Endothelial cell of umbilical vein (primary cell): ENCODE measurements around the gene CALCA. TPM values are rescaled to one million over a fixed set of nuclear protein-coding genes. Genes with fewer than 3 reads are reported as not detected.

Source experiments
- BruUV-seq: library from RNA; stranded (reverse); fragments of 400-500 nt; replicated peaks from 2 replicates; lab custom pipeline; 2021; lab: Mats Ljungman, UMichigan
- CTCF ChIA-PET: fragments of 300-600, 350-600 bp; sonication (Branson Sonifier 250); formaldehyde crosslinking; loops from one replicate; lab custom pipeline; 2021; ENCODE audit warnings: antibody characterized with exemption, inconsistent platforms; lab: Charles Lee
- POLR2A ChIA-PET: fragments of 300-600, 350-600 bp; sonication (Branson Sonifier 250); formaldehyde crosslinking; loops from one replicate; lab custom pipeline; 2021; ENCODE audit warnings: antibody characterized with exemption, inconsistent platforms; lab: Charles Lee
- DNase-seq: peaks from one replicate; pipeline ENCODE4 v3.0.0-alpha.2; 2011; ENCODE audit warnings: low read depth, low spot score
- FAIRE-seq: peaks from 2 replicates; lab custom pipeline; 2011; peaks lifted over from hg19 to GRCh38; lab: Jason Lieb, UNC
- H2AFZ ChIP-seq: 2 replicates; pipeline ENCODE4 v1.6.0; 2012; ENCODE audit warnings: low read depth, low read length, control low read depth, inconsistent platforms
- H3K27ac ChIP-seq: 2 replicates; pipeline ENCODE4 v1.5.1; 2011; ENCODE audit warnings: low read depth, mild to moderate bottlenecking, control low read depth, low read length, moderate library complexity; ENCODE audit not compliant: insufficient read depth
- H3K27me3 ChIP-seq, 2 experiments: 2 replicates each; pipeline versions ENCODE4 v1.6.0 to v1.6.1; 2011; ENCODE audit warnings: low read length in 2 of 2, mixed read lengths in 1 of 2; ENCODE audit not compliant: control insufficient read depth in 2 of 2, insufficient read depth in 2 of 2
- H3K36me3 ChIP-seq, 2 experiments: 2 replicates in 1 of 2; 3 replicates in 1 of 2; pipeline ENCODE4 v1.5.1; 2011; ENCODE audit warnings: low read length in 2 of 2, mild to moderate bottlenecking in 1 of 2, moderate library complexity in 1 of 2; ENCODE audit not compliant: control insufficient read depth in 2 of 2, insufficient read depth in 2 of 2; ENCODE audit errors: extremely low read depth in 1 of 2
- H3K4me1 ChIP-seq: 3 replicates; pipeline ENCODE4 v1.5.1; 2011; ENCODE audit warnings: mild to moderate bottlenecking, low read length; ENCODE audit not compliant: control insufficient read depth, insufficient read depth; ENCODE audit errors: extremely low read depth
- H3K4me2 ChIP-seq: 2 replicates; pipeline ENCODE4 v1.6.1; 2011; ENCODE audit warnings: low read length, control low read depth, mixed read lengths; ENCODE audit not compliant: insufficient read depth
- H3K4me3 ChIP-seq, 3 experiments: fragments of 200-600 bp in 1 of 3; sonication (generic), shearing (Covaris generic) in 1 of 3; replicated peaks in 1 of 3; 2 replicates each; pipeline ENCODE4 v1.5.1; 2011 to 2016; ENCODE audit warnings: control low read depth in 3 of 3, low read length in 3 of 3, mild to moderate bottlenecking in 2 of 3, inconsistent platforms in 1 of 3, low read depth in 1 of 3, moderate library complexity in 1 of 3; ENCODE audit not compliant: insufficient read depth in 1 of 3
- H3K79me2 ChIP-seq: 2 replicates; pipeline ENCODE4 v1.6.0; 2012; ENCODE audit warnings: low read length, inconsistent platforms; ENCODE audit not compliant: control insufficient read depth, insufficient read depth
- H3K9ac ChIP-seq: replicated peaks from 2 replicates; pipeline ENCODE3; 2011; ENCODE audit warnings: low read length, control low read depth; ENCODE audit not compliant: insufficient read depth; ENCODE audit errors: extremely low read depth
- H3K9me1 ChIP-seq: replicated peaks from 3 replicates; pipeline ENCODE4 v1.6.0; 2011; ENCODE audit warnings: mild to moderate bottlenecking, low read length; ENCODE audit not compliant: control insufficient read depth, insufficient read depth; ENCODE audit errors: extremely low read depth
- H3K9me3 ChIP-seq: replicated peaks from 2 replicates; pipeline ENCODE4 v1.5.1; 2012; ENCODE audit warnings: low read length, inconsistent platforms; ENCODE audit not compliant: control insufficient read depth, insufficient read depth
- H4K20me1 ChIP-seq: replicated peaks from 2 replicates; pipeline ENCODE3; 2011; ENCODE audit warnings: mild to moderate bottlenecking, low read length; ENCODE audit not compliant: control insufficient read depth, insufficient read depth; ENCODE audit errors: extremely low read depth
- EZH2 ChIP-seq: IDR thresholded peaks from 2 replicates; pipeline ENCODE4 v1.6.1; 2012; ENCODE audit warnings: borderline replicate concordance, low read depth, mild to moderate bottlenecking, moderate library complexity, low read length, inconsistent platforms; ENCODE audit not compliant: severe bottlenecking
- FOS ChIP-seq: IDR thresholded peaks from 2 replicates; pipeline ENCODE4 v1.6.1; 2011; ENCODE audit warnings: mild to moderate bottlenecking, low read length, moderate library complexity, borderline replicate concordance; ENCODE audit not compliant: insufficient read depth
- GATA2 ChIP-seq: IDR thresholded peaks from 2 replicates; pipeline ENCODE4 v1.7.0; 2011; ENCODE audit warnings: low read depth, mild to moderate bottlenecking, moderate library complexity, mixed read lengths, low read length; ENCODE audit not compliant: insufficient read length, insufficient read depth
- JUN ChIP-seq: IDR thresholded peaks from 2 replicates; pipeline ENCODE4 v1.6.1; 2011; ENCODE audit warnings: borderline replicate concordance, low read depth; ENCODE audit not compliant: insufficient read length, insufficient read depth
- MYC ChIP-seq: IDR thresholded peaks from one replicate; pipeline ENCODE4 v1.6.1; 2011; ENCODE audit warnings: mild to moderate bottlenecking, low read depth, low read length
- POLR2A ChIP-seq: IDR thresholded peaks from 2 replicates; pipeline ENCODE4 v1.6.1; 2012; ENCODE audit warnings: low read depth, mild to moderate bottlenecking, control low read depth, low read length
- POLR2AphosphoS5 ChIP-seq: IDR thresholded peaks from 2 replicates; pipeline ENCODE4 v1.6.1; 2012; ENCODE audit warnings: low read depth, mild to moderate bottlenecking, control low read depth, low read length, moderate library complexity; ENCODE audit not compliant: insufficient read depth
- dilution Hi-C: fragments of 300-500 bp; cut with MboI; formaldehyde crosslinking; loops from one replicate; pipeline ENCODE4 v1.15.0; 2019; ENCODE audit warnings: low sequenced_read_pairs; ENCODE audit not compliant: extremely low pct_ligation_motif_present
- intact Hi-C: fragments of 100-400 bp; cut with micrococcal nuclease; formaldehyde crosslinking; loops from one replicate; pipeline ENCODE4 v1.10.0; 2022
- polyA plus RNA-seq, 4 experiments: library from polyadenylated mRNA; depleted of rRNA in 3 of 4; stranded (reverse) in 3 of 4; unstranded in 1 of 4; fragments of >200 nt; gene quantifications; 2 replicates each; pipeline versions ENCODE4 v1.2.1 to v1.2.3, GENCODE V29; 2011 to 2012; ENCODE audit warnings: missing spikeins in 1 of 4
- total RNA-seq: library from RNA; stranded (reverse); gene quantifications from 2 replicates; pipeline ENCODE4 v1.2.3, GENCODE V29; 2021
- TF ChIP-seq, protein P1 (sequence below): IDR thresholded peaks from 2 replicates; pipeline ENCODE4 v1.6.1; 2011; ENCODE audit not compliant: insufficient read depth, insufficient read length
- TF ChIP-seq, protein P2 (sequence below), 2 donors: IDR thresholded peaks; 1 replicate in 1 of 2; 2 replicates in 1 of 2; pipeline ENCODE4 v1.5.1; 2011; ENCODE audit warnings: low read length in 2 of 2, mild to moderate bottlenecking in 2 of 2, moderate library complexity in 2 of 2, control low read depth in 1 of 2, inconsistent platforms in 1 of 2, low read depth in 1 of 2; ENCODE audit not compliant: insufficient read depth in 1 of 2; ENCODE audit errors: extremely low read depth in 1 of 2

The CALCA gene
- total and polyA plus RNA-seq, 2 donors (not counting 3 experiments of a cell fraction or from before 2014, with no cell fraction given): not detected

DNA sequence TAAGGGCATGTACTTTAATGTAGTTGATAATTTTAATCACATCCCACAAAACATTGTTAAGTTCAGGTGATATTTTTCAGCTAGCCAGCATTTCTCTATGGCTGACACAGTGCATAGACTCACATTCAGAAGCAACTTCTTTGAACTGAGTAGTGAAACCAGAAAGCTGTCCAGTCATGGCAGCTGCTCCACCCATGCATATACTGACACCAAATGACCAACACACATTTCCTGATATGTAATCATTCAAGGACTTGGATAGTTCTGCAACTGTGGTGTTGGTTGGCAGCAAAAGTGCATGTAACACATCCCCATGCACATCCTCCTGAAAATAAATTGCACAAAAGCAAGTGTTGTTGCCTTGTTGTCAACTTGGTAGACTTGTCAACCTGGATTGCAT is 39.7 kb downstream of the CALCA start:
- ChIA-PET POLR2A (no interaction called here), CTCF (no interaction called here)
- Histone ChIP-seq H3K4me3 (no peak overlapping the region), H4K20me1 (no peaks in the 10 kb centered on the region), H3K9me3 (no peaks in the 10 kb centered on the region), H3K9ac (no peak overlapping the region), H3K27ac (no peak overlapping the region), H3K9me1 (no peaks in the 10 kb centered on the region), H3K79me2 (no peaks in the 10 kb centered on the region), H3K27me3 (no peaks in the 10 kb centered on the region), H2AFZ (no peak overlapping the region), H3K4me2 (no peak overlapping the region), H3K36me3 (no peaks in the 10 kb centered on the region), H3K4me1 (no peaks in the 10 kb centered on the region)
- DNase-seq: no peak
- BruUV-seq: no TSS peak
- TF ChIP-seq POLR2AphosphoS5: no peak
- TF ChIP-seq MYC: no peak
- no peak for TF ChIP-seq EZH2
- TF ChIP-seq GATA2: no peak
- TF ChIP-seq, protein P1, sequence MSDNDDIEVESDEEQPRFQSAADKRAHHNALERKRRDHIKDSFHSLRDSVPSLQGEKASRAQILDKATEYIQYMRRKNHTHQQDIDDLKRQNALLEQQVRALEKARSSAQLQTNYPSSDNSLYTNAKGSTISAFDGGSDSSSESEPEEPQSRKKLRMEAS: no peak
- TF ChIP-seq, protein P2, sequence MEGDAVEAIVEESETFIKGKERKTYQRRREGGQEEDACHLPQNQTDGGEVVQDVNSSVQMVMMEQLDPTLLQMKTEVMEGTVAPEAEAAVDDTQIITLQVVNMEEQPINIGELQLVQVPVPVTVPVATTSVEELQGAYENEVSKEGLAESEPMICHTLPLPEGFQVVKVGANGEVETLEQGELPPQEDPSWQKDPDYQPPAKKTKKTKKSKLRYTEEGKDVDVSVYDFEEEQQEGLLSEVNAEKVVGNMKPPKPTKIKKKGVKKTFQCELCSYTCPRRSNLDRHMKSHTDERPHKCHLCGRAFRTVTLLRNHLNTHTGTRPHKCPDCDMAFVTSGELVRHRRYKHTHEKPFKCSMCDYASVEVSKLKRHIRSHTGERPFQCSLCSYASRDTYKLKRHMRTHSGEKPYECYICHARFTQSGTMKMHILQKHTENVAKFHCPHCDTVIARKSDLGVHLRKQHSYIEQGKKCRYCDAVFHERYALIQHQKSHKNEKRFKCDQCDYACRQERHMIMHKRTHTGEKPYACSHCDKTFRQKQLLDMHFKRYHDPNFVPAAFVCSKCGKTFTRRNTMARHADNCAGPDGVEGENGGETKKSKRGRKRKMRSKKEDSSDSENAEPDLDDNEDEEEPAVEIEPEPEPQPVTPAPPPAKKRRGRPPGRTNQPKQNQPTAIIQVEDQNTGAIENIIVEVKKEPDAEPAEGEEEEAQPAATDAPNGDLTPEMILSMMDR (IDR thresholded peaks at IDR 0.05; ENCODE audit: extremely low read depth in 1 of 2, insufficient read depth in 1 of 2, low read depth in 1 of 2, low read length in 2 of 2): no peak
- no peak for TF ChIP-seq JUN
- no peak for TF ChIP-seq FOS
- TF ChIP-seq POLR2A: no peak
- dilution Hi-C loops: no loop called here
- intact Hi-C loops: no loop called here
- no peak for FAIRE-seq
